A549 (cell line): ENCODE measurements around the gene ZHX3. TPM values are rescaled to one million over a fixed set of nuclear protein-coding genes. Genes with fewer than 3 reads are reported as not detected.

Experiments used
- ATAC-seq, 2 experiments: fragments of 200-7000 bp in 1 of 2; fragments of >200 bp in 1 of 2; cut with Nextera tagmentation in 1 of 2; cut with Tn5 transposase in 1 of 2; 3 replicates each; pipeline versions ENCODE4 v1.8.0 to v1.9.1; 2018 to 2020; ENCODE audit warnings: mild to moderate bottlenecking in 1 of 2, moderate library complexity in 1 of 2
- CTCF ChIA-PET: fragments of 300-600 bp; sonication (Branson Sonifier 250); formaldehyde crosslinking; extraction: SDS; loops from one replicate; lab custom pipeline; 2021; ENCODE audit warnings: antibody characterized with exemption, inconsistent platforms; lab: Yijun Ruan, JAX
- POLR2A ChIA-PET: fragments of 350-600 bp; formaldehyde crosslinking; extraction: SDS; loops from one replicate; lab custom pipeline; 2021; ENCODE audit warnings: antibody characterized with exemption, inconsistent platforms; lab: Yijun Ruan, JAX
- DNase-seq, 2 experiments: peaks; one replicate each; pipeline versions ENCODE4 v3.0.0 to v3.0.0-alpha.2; 2011 to 2016; ENCODE audit warnings: low read depth in 1 of 2, low spot score in 1 of 2
- FAIRE-seq: peaks from 2 replicates; lab custom pipeline; 2011; peaks lifted over from hg19 to GRCh38; lab: Jason Lieb, UNC
- H3K27ac ChIP-seq, 2 experiments: fragments of >200 bp; sonication (Bioruptor Twin); formaldehyde crosslinking; 3 replicates each; pipeline ENCODE4 v1.5.1; 2016 to 2017
- H3K4me1 ChIP-seq: fragments of >200 bp; sonication (Bioruptor Twin); formaldehyde crosslinking; 3 replicates; pipeline ENCODE4 v1.6.1; 2016
- H3K4me2 ChIP-seq: fragments of >200 bp; sonication (Bioruptor Twin); formaldehyde crosslinking; 3 replicates; pipeline ENCODE4 v1.6.1; 2016
- H3K4me3 ChIP-seq: fragments of >200 bp; sonication (Bioruptor Twin); formaldehyde crosslinking; 3 replicates; pipeline ENCODE4 v1.5.1; 2016
- H3K9me3 ChIP-seq: fragments of >200 bp; sonication (Bioruptor Twin); formaldehyde crosslinking; 3 replicates; pipeline ENCODE4 v1.6.1; 2016
- CBX8 ChIP-seq: fragments of 200-600 bp; sonication (generic); IDR thresholded peaks from 2 replicates; pipeline ENCODE4 v1.6.1; 2016
- CEBPB ChIP-seq, 2 experiments: fragments of >200 bp in 1 of 2; sonication (Bioruptor Twin) in 1 of 2; formaldehyde crosslinking in 1 of 2; IDR thresholded peaks; 2 replicates each; pipeline ENCODE4 v1.6.1; 2012 to 2016
- EHMT2 ChIP-seq: fragments of 200-600 bp; sonication (generic); IDR thresholded peaks from 2 replicates; pipeline ENCODE4 v1.6.1; 2016; ENCODE audit warnings: antibody characterized with exemption, low read depth, mild to moderate bottlenecking, moderate library complexity
- FOSB ChIP-seq: fragments of 250-450 bp; sonication (Bioruptor Pico); IDR thresholded peaks from 2 replicates; pipeline ENCODE4 v1.5.0; 2020; ENCODE audit warnings: mild to moderate bottlenecking, moderate library complexity
- FOSL2 ChIP-seq, 2 experiments: fragments of 450-650 bp in 1 of 2; fragments of >200 bp in 1 of 2; sonication (Bioruptor Twin) in 1 of 2; formaldehyde crosslinking; IDR thresholded peaks; 2 replicates each; pipeline versions ENCODE4 v1.5.0 to v1.6.1; 2016 to 2020; ENCODE audit warnings: mild to moderate bottlenecking in 1 of 2, moderate library complexity in 1 of 2
- HDAC2 ChIP-seq: fragments of 200-600 bp; sonication (generic); IDR thresholded peaks from 2 replicates; pipeline ENCODE4 v1.6.1; 2016
- HOXA7 ChIP-seq: fragments of 250-450 bp; sonication (Bioruptor Pico); IDR thresholded peaks from 2 replicates; pipeline ENCODE4 v1.5.0; 2020; ENCODE audit warnings: mild to moderate bottlenecking, moderate library complexity
- JUNB ChIP-seq: fragments of >200 bp; sonication (Bioruptor Twin); formaldehyde crosslinking; IDR thresholded peaks from 2 replicates; pipeline ENCODE4 v1.6.1; 2016
- KDM1A ChIP-seq: fragments of 200-600 bp; sonication (generic); IDR thresholded peaks from 2 replicates; pipeline ENCODE4 v1.6.1; 2016; ENCODE audit warnings: low read depth, mild to moderate bottlenecking
- KDM5A ChIP-seq: fragments of 200-600 bp; sonication (generic); IDR thresholded peaks from 2 replicates; pipeline ENCODE4 v1.6.1; 2016; ENCODE audit warnings: antibody characterized with exemption, mild to moderate bottlenecking
- MAFK ChIP-seq: fragments of 450-650 bp; IDR thresholded peaks from 2 replicates; pipeline ENCODE4 v1.6.1; 2014; ENCODE audit not compliant: partially characterized antibody
- NFE2L2 ChIP-seq: fragments of 150-350 bp; conservative IDR thresholded peaks from 2 replicates; pipeline ENCODE4 v1.6.1; 2014; ENCODE audit warnings: low read length
- POLR2A ChIP-seq: IDR thresholded peaks from 2 replicates; pipeline ENCODE4 v1.6.1; 2012; ENCODE audit warnings: mild to moderate bottlenecking, low read length
- RARB ChIP-seq: fragments of 250-450 bp; sonication (Bioruptor Pico); IDR thresholded peaks from 2 replicates; pipeline ENCODE4 v1.8.0; 2021; ENCODE audit warnings: mild to moderate bottlenecking, moderate library complexity
- RFX5 ChIP-seq: fragments of 450-650 bp; IDR thresholded peaks from 2 replicates; pipeline ENCODE4 v1.7.1; 2014; ENCODE audit warnings: antibody characterized with exemption, mild to moderate bottlenecking, moderate library complexity
- TFCP2L1 ChIP-seq: fragments of 250-450 bp; sonication (Bioruptor Pico); IDR thresholded peaks from 2 replicates; pipeline ENCODE4 v1.5.0; 2021; ENCODE audit warnings: mild to moderate bottlenecking
- ZFP36 ChIP-seq: fragments of 450-650 bp; IDR thresholded peaks from 2 replicates; pipeline ENCODE4 v1.6.1; 2014; ENCODE audit warnings: borderline replicate concordance; ENCODE audit not compliant: partially characterized antibody
- ZNF302 ChIP-seq: fragments of 250-450 bp; sonication (Bioruptor Pico); IDR thresholded peaks from 2 replicates; pipeline ENCODE4 v1.9.0; 2021; ENCODE audit warnings: inconsistent platforms, mild to moderate bottlenecking, moderate library complexity
- WGBS: methylation state at CpG from one replicate; pipeline ENCODE4 v1.1.6; 2017; ENCODE audit errors: missing lambda C conversion rate; 5-methylcytosine and 5-hydroxymethylcytosine counted together
- polyA plus RNA-seq, 4 experiments: library from polyadenylated mRNA; depleted of rRNA in 3 of 4; stranded (reverse); fragments of >200 nt; fragmentation: RNase III in 1 of 4; extraction: RNeasy Plus Mini Kit Qiagen cat#74134 plus additional on column Dnase treatment in 1 of 4; gene quantifications; 2 replicates in 3 of 4; 3 replicates in 1 of 4; pipeline ENCODE4 v1.2.3, GENCODE V29; 2011 to 2017
- TF ChIP-seq, protein P1 (sequence below): fragments of >200 bp; sonication (Bioruptor Twin); formaldehyde crosslinking; IDR thresholded peaks from 3 replicates; pipeline ENCODE4 v1.5.1; 2016
- TF ChIP-seq, protein P2 (sequence below): fragments of 250-450 bp; sonication (Bioruptor Pico); IDR thresholded peaks from 2 replicates; pipeline ENCODE4 v1.5.0; 2021; ENCODE audit warnings: mild to moderate bottlenecking, moderate library complexity, borderline replicate concordance
- TF ChIP-seq, protein P3 (sequence below): fragments of 150-350 bp; IDR thresholded peaks from 2 replicates; pipeline ENCODE4 v1.6.1; 2014; ENCODE audit warnings: low read depth, mild to moderate bottlenecking, low read length
- TF ChIP-seq, protein P4 (sequence below): IDR thresholded peaks from 2 replicates; pipeline ENCODE4 v1.6.1; 2012

Gene ZHX3
- polyA plus RNA-seq, 2 of the 4 experiments (the other 2 are of a cell fraction), result 3.6 to 4.1 TPM

DNA sequence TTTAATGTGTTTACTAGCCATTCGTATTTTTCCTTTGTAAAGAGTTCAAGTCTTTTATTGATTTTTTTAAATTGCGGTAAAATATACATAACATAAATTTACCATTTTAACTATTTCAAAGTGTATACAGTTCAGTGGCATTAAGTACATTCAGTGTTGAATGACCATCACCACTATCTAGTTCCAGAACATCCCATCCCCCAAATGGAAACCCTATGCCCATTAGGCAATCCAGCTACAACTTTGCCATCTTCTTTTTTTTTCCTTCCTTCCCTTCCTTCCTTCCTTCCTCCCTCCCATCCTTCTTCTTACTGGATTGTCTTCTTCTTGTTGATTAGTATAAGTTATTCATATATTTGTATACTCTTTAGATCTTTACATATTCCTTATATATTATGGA is 31.7 kb upstream of the ZHX3 start (continued):
- TF ChIP-seq, protein P1, sequence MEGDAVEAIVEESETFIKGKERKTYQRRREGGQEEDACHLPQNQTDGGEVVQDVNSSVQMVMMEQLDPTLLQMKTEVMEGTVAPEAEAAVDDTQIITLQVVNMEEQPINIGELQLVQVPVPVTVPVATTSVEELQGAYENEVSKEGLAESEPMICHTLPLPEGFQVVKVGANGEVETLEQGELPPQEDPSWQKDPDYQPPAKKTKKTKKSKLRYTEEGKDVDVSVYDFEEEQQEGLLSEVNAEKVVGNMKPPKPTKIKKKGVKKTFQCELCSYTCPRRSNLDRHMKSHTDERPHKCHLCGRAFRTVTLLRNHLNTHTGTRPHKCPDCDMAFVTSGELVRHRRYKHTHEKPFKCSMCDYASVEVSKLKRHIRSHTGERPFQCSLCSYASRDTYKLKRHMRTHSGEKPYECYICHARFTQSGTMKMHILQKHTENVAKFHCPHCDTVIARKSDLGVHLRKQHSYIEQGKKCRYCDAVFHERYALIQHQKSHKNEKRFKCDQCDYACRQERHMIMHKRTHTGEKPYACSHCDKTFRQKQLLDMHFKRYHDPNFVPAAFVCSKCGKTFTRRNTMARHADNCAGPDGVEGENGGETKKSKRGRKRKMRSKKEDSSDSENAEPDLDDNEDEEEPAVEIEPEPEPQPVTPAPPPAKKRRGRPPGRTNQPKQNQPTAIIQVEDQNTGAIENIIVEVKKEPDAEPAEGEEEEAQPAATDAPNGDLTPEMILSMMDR, result no peak
- no peak for TF ChIP-seq NFE2L2
- no peak for TF ChIP-seq RFX5
- no peak for TF ChIP-seq CBX8
- no peak for TF ChIP-seq FOSB
- no peak for TF ChIP-seq FOSL2 (IDR thresholded peaks at IDR 0.05)
- TF ChIP-seq FOSL2 (CRISPR knock-in tag; IDR thresholded peaks at IDR 0.05), result no peak
- TF ChIP-seq, all 56 proteins: peak for 0

DNA sequence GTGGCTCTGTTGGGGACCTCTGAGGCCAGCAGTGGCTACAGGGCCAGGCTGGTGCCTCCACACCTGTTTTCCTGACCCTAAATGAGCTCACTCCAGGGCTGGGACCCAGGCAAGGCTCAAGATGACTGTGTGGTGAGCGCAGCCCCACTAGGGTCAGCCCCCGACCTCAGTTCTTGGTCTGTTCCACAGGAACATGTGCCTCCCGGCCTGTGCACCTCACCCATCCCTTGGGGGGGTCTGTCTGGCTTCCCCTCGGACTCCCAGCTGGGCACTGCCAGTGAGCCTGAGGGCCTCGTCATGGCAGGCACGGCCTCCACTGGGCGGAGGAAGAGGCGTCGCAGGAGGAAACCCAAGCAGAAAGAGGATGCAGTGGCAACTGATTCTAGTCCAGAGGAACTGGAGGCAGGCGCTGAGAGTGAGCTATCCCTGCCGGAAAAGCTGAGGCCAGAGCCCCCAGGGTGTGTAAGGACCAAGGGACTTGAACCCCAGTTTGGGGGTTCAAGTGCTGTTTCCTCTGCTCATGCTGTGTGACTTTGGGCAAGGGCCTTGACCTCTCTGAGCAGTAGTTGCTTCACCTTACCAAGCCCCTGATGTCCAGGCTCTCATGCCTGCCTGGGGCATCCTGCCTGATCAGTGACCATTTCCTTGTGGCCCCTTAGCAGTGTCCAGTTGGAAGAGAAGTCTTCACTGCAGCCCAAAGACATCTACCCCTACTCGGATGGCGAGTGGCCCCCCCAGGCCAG is 31.1 kb upstream of the ZHX3 start:
- FAIRE-seq (no peak), DNase-seq (no peak), ATAC-seq (no peak)
- 93% methylated on average over 11 of the region's 13 CpGs for WGBS
- POLR2A ChIA-PET, result no interaction called here
- Histone ChIP-seq H3K27ac (no peak overlapping the region), H3K4me2 (no peak overlapping the region), H3K4me3 (no peak overlapping the region), H3K4me1 (no peaks in the 10 kb centered on the region), H3K9me3 (no peaks in the 10 kb centered on the region)
- TF ChIP-seq CEBPB (IDR thresholded peaks at IDR 0.05) (no peak), TFCP2L1 (no peak), NFE2L2 (no peak), ZFP36 (peak; percentile 50), RARB (CRISPR knock-in tag) (no peak), KDM5A (no peak), KDM1A (0 out of 2 replicates have a peak, but pooled peaks have one; percentile 35)
- TF ChIP-seq, protein P2, sequence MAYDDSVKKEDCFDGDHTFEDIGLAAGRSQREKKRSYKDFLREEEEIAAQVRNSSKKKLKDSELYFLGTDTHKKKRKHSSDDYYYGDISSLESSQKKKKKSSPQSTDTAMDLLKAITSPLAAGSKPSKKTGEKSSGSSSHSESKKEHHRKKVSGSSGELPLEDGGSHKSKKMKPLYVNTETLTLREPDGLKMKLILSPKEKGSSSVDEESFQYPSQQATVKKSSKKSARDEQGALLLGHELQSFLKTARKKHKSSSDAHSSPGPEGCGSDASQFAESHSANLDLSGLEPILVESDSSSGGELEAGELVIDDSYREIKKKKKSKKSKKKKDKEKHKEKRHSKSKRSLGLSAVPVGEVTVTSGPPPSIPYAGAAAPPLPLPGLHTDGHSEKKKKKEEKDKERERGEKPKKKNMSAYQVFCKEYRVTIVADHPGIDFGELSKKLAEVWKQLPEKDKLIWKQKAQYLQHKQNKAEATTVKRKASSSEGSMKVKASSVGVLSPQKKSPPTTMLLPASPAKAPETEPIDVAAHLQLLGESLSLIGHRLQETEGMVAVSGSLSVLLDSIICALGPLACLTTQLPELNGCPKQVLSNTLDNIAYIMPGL (CRISPR knock-in tag), result no peak
- CTCF ChIA-PET, result interaction anchor here (1.0 to 3.2 kb wide), 2 partner anchors 9 to 176 kb away, joined by 3 to 26 read pairs; partner anchors contain the start of gene LPIN3

DNA sequence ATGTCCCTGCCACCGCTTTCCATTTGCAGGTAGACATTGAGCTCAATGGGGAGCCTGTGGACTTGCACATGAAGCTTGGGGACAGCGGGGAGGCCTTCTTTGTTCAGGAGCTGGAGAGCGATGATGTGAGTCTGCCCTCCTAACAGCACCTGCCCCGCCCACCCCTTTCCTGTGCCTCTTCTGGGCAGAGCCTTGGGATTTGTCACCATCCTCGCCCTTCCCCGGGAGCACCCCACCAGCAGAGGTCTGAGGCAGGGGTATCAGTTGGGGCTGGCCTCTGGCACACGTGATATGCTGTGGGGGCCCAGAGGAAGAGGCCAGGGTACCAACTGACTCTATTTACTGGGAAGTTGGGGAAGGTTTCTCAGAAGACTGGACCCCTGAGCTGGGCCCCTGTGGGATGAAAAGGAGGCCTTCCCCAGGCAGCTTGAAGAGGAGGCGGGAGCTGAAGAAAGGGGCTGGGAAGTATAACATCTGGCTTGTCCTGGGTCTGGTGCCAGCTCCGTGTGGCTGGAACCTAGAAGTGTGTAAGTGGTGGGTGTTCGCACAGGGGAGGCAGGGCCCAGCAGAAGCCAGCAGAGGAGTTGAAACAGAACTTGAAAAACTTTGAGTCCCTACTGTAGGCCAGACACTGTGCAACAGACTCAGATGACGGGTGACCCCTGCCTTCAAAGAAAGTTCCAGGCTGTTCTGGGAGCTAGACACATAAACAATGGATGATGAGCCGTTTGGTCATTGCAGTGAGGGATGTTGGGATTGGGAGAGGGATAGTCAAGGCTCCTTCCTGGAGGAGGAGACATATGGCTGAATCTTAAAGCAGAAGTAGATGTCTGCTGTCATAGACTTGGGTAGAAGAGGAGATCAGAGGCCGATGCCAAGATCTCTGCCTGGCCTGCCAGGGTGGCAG is 30.2 kb upstream of the ZHX3 start:
- CTCF ChIA-PET, result interaction anchor here (0.7 to 1.3 kb wide), 4 partner anchors 63 to 308 kb away, joined by 3 to 4 read pairs (median 3); no protein-coding TSS in a partner anchor
- DNase-seq, result no peak
- no peak overlapping the region for H3K27ac ChIP-seq
- WGBS, result 87% methylated on average over 10 of the region's 13 CpGs
- TF ChIP-seq, protein P3, sequence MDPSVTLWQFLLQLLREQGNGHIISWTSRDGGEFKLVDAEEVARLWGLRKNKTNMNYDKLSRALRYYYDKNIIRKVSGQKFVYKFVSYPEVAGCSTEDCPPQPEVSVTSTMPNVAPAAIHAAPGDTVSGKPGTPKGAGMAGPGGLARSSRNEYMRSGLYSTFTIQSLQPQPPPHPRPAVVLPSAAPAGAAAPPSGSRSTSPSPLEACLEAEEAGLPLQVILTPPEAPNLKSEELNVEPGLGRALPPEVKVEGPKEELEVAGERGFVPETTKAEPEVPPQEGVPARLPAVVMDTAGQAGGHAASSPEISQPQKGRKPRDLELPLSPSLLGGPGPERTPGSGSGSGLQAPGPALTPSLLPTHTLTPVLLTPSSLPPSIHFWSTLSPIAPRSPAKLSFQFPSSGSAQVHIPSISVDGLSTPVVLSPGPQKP, result no peak
- TF ChIP-seq CEBPB (IDR thresholded peaks at IDR 0.05), result no peak
- no peak for TF ChIP-seq RARB (CRISPR knock-in tag)
- no peak for TF ChIP-seq EHMT2
- TF ChIP-seq TFCP2L1, result no peak
- TF ChIP-seq HOXA7 (CRISPR knock-in tag), result no peak
- no peak for TF ChIP-seq ZNF302 (CRISPR knock-in tag)
- TF ChIP-seq, protein P4, sequence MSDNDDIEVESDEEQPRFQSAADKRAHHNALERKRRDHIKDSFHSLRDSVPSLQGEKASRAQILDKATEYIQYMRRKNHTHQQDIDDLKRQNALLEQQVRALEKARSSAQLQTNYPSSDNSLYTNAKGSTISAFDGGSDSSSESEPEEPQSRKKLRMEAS, result no peak
- TF ChIP-seq HDAC2, result no peak
- TF ChIP-seq MAFK, result no peak
- no peak for TF ChIP-seq JUNB
- TF ChIP-seq POLR2A, result no peak
- TF ChIP-seq, all 56 proteins: peak for 0
- no peak for FAIRE-seq
- Histone ChIP-seq H3K4me2 (no peak overlapping the region), H3K9me3 (no peaks in the 10 kb centered on the region), H3K4me3 (no peak overlapping the region), H3K4me1 (no peaks in the 10 kb centered on the region)
- POLR2A ChIA-PET, result no interaction called here
- no peak for ATAC-seq
